ENCODE data around the gene GALNT1.
A peak's percentile ranks its signal among the peaks of the same experiment; 100 is the strongest.

The GALNT1 gene

GRCh38 chr18:35619464-35619863 is 37.9 kb downstream of the GALNT1 start:
- DNase-seq: no peak

GRCh38 chr18:35619941-35620340 is 38.4 kb downstream of the GALNT1 start:
- DNase-seq: no peak

GRCh38 chr18:35620765-35621164 is 39.2 kb downstream of the GALNT1 start:
- DNase-seq: no peak

GRCh38 chr18:35623255-35623654 is 41.7 kb downstream of the GALNT1 start:
- no peak for DNase-seq

- DNase-seq: no peak
These were observed 42.6 kb downstream of the GALNT1 start for GRCh38 chr18:35624146-35624545.

GRCh38 chr18:35625232-35625631 is 43.7 kb downstream of the GALNT1 start:
- no peak for DNase-seq

- no peak for DNase-seq
These were observed 52.2 kb downstream of the GALNT1 start for GRCh38 chr18:35633761-35634160.

- DNase-seq: no peak
These were observed 52.8 kb downstream of the GALNT1 start for GRCh38 chr18:35634323-35634722.

GRCh38 chr18:35635170-35635569 is 53.6 kb downstream of the GALNT1 start:
- no peak for DNase-seq

GRCh38 chr18:35637227-35637626 is 55.7 kb downstream of the GALNT1 start:
- no peak for DNase-seq

GRCh38 chr18:35639296-35639695 is 57.8 kb downstream of the GALNT1 start:
- DNase-seq: no peak

GRCh38 chr18:35641467-35641866 is 59.9 kb downstream of the GALNT1 start:
- no peak for DNase-seq

- no peak for DNase-seq
These were observed 60.4 kb downstream of the GALNT1 start for GRCh38 chr18:35641916-35642315.

GRCh38 chr18:35642802-35643201 is 61.3 kb downstream of the GALNT1 start:
- DNase-seq: no peak

GRCh38 chr18:35646449-35646848 is 64.9 kb downstream of the GALNT1 start:
- no peak for DNase-seq

- no peak for DNase-seq
These were observed 72.0 kb downstream of the GALNT1 start for GRCh38 chr18:35653392-35654135.

- no peak for DNase-seq
These were observed 76.6 kb downstream of the GALNT1 start for GRCh38 chr18:35658112-35658511.

- peak; percentile 18 for DNase-seq
These were observed 80.1 kb downstream of the GALNT1 start for GRCh38 chr18:35661483-35662146.

- no peak for DNase-seq
These were observed 80.9 kb downstream of the GALNT1 start for GRCh38 chr18:35662293-35663062.

GRCh38 chr18:35671966-35672603 is 90.5 kb downstream of the GALNT1 start:
- no peak for DNase-seq

- peak; percentile 58 for DNase-seq
These were observed 91.4 kb downstream of the GALNT1 start for GRCh38 chr18:35672897-35673296.

GRCh38 chr18:35673682-35674081 is 92.1 kb downstream of the GALNT1 start:
- DNase-seq: no peak

- no peak for DNase-seq
These were observed 98.6 kb downstream of the GALNT1 start for GRCh38 chr18:35680139-35680551.
